ENCODE results near the gene KMT2A. TPM values are rescaled to one million over a fixed set of nuclear protein-coding genes. Genes with fewer than 3 reads are reported as not detected.

The KMT2A gene
- total RNA-seq, 4 donors from 2014 or later, result 42.3 to 116 (median 74.8) TPM

DNA sequence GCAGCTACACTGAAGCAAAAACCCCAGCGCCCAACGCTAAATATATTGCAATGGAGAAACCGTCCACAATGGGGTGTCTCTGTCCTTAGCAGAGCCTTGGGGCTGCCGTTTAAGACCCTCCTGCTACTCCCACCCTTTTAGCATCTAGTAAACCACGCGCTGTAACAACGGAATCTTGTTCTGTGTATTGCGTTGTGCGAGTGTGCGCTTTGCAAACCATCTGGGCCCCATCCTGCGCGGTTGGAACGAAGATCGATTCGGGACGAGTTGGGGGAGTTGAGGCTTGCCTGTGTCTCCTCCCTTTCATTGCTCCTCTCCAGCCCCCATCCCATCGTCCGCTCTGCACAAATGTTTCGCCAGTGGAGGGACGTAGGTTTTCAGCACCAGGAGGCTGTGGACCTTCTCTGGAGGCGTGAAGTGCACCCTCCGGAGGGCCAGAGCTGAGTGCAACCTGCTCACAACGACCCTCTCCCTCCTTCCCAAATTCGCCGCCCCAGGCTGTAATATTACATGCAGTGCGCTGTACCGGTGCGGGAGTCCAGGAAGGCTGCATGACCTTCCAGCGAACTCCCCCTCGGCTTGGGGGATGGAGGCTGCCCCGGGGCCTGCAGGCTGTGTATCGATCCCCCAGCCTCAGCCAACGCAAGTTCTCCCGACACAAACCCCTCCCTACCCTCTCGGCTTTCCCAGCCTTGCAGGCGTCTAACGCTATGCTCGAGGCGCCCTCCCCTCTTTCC is 1.6 kb upstream of the KMT2A start:
- H3K27me3 ChIP-seq, result no peaks in the 10 kb centered on the region
- H3K36me3 ChIP-seq, result no peaks in the 10 kb centered on the region
- WGBS, 2 donors (ENCODE audit: low coverage in 1 of 2), result 0 to 2% methylated on average over 10 to 28 of the region's 39 CpGs
- ATAC-seq, result no peak
- peak overlapping the region; percentile 72 to 99 for H3K4me3 ChIP-seq
- TF ChIP-seq, protein P1, sequence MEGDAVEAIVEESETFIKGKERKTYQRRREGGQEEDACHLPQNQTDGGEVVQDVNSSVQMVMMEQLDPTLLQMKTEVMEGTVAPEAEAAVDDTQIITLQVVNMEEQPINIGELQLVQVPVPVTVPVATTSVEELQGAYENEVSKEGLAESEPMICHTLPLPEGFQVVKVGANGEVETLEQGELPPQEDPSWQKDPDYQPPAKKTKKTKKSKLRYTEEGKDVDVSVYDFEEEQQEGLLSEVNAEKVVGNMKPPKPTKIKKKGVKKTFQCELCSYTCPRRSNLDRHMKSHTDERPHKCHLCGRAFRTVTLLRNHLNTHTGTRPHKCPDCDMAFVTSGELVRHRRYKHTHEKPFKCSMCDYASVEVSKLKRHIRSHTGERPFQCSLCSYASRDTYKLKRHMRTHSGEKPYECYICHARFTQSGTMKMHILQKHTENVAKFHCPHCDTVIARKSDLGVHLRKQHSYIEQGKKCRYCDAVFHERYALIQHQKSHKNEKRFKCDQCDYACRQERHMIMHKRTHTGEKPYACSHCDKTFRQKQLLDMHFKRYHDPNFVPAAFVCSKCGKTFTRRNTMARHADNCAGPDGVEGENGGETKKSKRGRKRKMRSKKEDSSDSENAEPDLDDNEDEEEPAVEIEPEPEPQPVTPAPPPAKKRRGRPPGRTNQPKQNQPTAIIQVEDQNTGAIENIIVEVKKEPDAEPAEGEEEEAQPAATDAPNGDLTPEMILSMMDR (IDR thresholded peaks at IDR 0.05), result no peak
- TF ChIP-seq POLR2A (IDR thresholded peaks at IDR 0.05) (no peak), EP300 (IDR thresholded peaks at IDR 0.05) (no peak), POLR2AphosphoS5 (IDR thresholded peaks at IDR 0.05) (no peak)
- no peaks in the 10 kb centered on the region for H3K9me3 ChIP-seq
- H3K4me1 ChIP-seq, result peaks cover 0 to 45% (median 12%) of the 10 kb centered on the region in 3 donors
- peak overlapping the region in 3 of 4 donors; percentile 95 to 97 (median 96) for H3K27ac ChIP-seq

DNA sequence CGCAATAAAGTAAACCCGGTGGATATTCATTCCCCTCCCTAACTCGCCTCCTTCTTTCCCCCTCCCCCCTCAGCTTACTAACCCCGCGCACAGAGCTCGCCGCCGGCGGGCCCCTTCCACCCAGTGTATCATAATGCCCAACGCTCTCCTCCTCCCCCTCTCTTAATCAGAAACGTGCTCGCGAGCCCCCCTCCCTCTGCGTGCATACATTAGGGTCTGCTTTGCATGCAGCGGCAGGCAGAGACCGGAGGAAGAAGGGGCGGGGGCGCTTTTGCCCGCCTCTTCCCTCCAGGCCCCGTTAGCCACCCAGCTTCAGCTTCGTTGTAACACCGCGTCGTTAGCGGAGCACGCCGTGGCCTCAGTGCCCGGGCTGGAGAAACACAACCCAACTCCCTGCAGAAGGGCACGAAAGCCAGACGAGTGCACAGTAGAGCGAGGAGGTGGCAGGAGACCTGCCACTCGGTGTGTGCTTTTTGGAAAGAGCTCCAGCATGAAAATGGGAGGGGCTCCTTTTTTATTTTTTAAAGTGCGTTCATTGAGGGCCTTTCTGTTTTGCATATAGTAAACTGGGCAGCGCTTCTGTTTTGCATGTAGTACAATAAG is 901 bp upstream of the KMT2A start:
- WGBS, 2 donors (ENCODE audit: low coverage in 1 of 2), result 0% methylated on average over 1 to 16 of the region's 34 CpGs

DNA sequence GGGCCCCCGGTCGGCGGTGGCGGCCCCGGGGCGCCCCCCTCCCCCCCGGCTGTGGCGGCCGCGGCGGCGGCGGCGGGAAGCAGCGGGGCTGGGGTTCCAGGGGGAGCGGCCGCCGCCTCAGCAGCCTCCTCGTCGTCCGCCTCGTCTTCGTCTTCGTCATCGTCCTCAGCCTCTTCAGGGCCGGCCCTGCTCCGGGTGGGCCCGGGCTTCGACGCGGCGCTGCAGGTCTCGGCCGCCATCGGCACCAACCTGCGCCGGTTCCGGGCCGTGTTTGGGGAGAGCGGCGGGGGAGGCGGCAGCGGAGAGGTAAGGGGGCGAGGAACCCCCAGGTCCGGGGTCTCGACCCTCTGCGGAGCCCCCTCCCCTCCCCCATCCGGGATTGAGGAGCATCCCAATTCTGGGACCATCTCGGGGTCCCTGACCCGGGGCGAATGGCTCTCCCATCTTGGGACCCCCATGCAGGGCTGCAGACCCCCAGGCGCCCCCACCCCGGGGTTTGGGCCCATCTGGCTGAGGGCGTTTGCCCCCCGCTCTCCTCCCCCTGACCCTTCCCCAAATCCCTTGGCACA is 431 bp downstream of the KMT2A start:
- peaks cover 0 to 65% (median 27%) of the 10 kb centered on the region in 3 donors for H3K4me1 ChIP-seq
- no peaks in the 10 kb centered on the region for H3K36me3 ChIP-seq
- TF ChIP-seq, protein P1 (IDR thresholded peaks at IDR 0.05), result no peak
- TF ChIP-seq EP300 (IDR thresholded peaks at IDR 0.05), result no peak
- TF ChIP-seq POLR2AphosphoS5 (IDR thresholded peaks at IDR 0.05), result no peak
- no peak for TF ChIP-seq POLR2A (IDR thresholded peaks at IDR 0.05)
- no CpG with 5 or more reads among the region's 55 CpGs for WGBS, 2 donors (ENCODE audit: low coverage in 1 of 2)
- peak overlapping the region; percentile 72 to 99 for H3K4me3 ChIP-seq
- H3K27me3 ChIP-seq, result no peaks in the 10 kb centered on the region
- H3K9me3 ChIP-seq, result no peaks in the 10 kb centered on the region
- H3K27ac ChIP-seq, result peak overlapping the region; percentile 75 to 97 (median 96)
- peak; percentile 21 for ATAC-seq

More for the DNA sequence above, 901 bp upstream of the KMT2A start:
- H3K4me1 ChIP-seq, result peaks cover 0 to 52% (median 19%) of the 10 kb centered on the region in 3 donors
- no peaks in the 10 kb centered on the region for H3K27me3 ChIP-seq
- peak overlapping the region; percentile 19 to 97 (median 96) for H3K27ac ChIP-seq
- TF ChIP-seq POLR2AphosphoS5 (IDR thresholded peaks at IDR 0.05) (no peak), POLR2A (IDR thresholded peaks at IDR 0.05) (no peak), EP300 (IDR thresholded peaks at IDR 0.05) (no peak)
- TF ChIP-seq, protein P1 (IDR thresholded peaks at IDR 0.05), result no peak
- H3K36me3 ChIP-seq, result no peaks in the 10 kb centered on the region
- ATAC-seq, result peak; percentile 5
- H3K9me3 ChIP-seq, result no peaks in the 10 kb centered on the region
- H3K4me3 ChIP-seq, result peak overlapping the region; percentile 72 to 99

DNA sequence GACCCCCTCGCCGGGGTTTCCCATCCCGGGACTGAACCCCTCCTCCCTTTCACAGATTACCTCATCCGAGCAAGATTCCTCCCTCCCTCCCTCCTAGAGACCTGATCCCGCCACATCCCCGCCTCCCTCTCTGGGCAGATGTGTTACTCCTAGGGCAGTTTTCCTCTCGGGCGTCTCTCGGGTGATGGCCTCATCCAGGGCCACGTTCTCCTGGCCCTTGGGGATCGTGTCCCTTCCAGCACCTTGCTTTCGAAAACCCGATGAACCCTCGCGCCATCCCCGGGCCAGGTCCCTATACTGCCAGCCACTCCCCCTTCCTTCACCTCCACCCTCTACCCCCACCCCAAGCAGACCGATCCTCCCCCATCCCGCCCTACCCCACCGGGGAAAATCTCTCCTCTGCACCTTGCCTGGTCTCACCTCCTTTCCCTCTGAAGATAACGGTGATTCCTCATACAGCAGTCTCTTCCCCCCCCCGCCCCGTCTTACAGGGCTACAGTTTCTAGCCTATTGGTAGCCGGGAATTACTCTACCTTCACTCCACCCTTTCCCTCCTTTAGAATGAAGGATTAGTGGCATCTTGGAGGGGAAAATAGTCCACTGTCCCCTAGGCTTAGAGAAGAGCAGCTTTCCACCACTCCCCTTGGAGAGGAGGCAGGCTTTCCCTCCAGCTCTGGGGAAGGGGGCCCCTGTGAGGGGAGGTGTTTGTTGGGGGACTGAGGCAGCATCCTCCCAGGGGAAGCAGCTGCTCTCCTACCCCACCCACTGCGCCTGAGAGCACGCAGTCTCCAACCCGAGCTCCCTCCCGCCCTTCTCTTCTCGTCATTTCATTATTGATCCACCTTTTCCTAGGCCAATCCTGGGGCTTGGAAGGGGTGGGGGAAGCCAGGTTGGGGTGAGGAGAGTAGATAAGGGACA is 1.2 kb downstream of the KMT2A start:
- H3K4me1 ChIP-seq, result peaks cover 0 to 72% (median 31%) of the 10 kb centered on the region in 3 donors
- H3K4me3 ChIP-seq, result peak overlapping the region; percentile 72 to 99
- TF ChIP-seq POLR2AphosphoS5 (IDR thresholded peaks at IDR 0.05) (no peak), EP300 (IDR thresholded peaks at IDR 0.05) (no peak), POLR2A (IDR thresholded peaks at IDR 0.05) (no peak)
- peak overlapping the region; percentile 75 to 97 (median 96) for H3K27ac ChIP-seq
- no peak for ATAC-seq
- no peaks in the 10 kb centered on the region for H3K27me3 ChIP-seq
- H3K9me3 ChIP-seq, result no peaks in the 10 kb centered on the region
- WGBS, 2 donors (ENCODE audit: low coverage in 1 of 2), result 0% methylated on average over 16 of the region's 28 CpGs; no CpG with 5 or more reads in 1 of the 2 donors
- no peaks in the 10 kb centered on the region for H3K36me3 ChIP-seq
